GM13976 (cell line): ENCODE data around the gene PAK1.

Source experiments
- DNase-seq: peaks from one replicate; pipeline ENCODE4 v3.0.0; 2012; ENCODE audit warnings: low spot score
- CTCF ChIP-seq: IDR thresholded peaks from 2 replicates; pipeline ENCODE4 v1.5.1; 2012; ENCODE audit warnings: borderline replicate concordance, mild to moderate bottlenecking; ENCODE audit not compliant: insufficient read depth; ENCODE audit errors: extremely low read depth, missing control alignments, control extremely low read depth
- in situ Hi-C: fragments of 300-500 bp; cut with MboI; formaldehyde crosslinking; loops from one replicate; pipeline ENCODE4 v1.12.0; 2022; ENCODE audit warnings: low sequenced_read_pairs, mixed read lengths, inconsistent platforms; ENCODE audit not compliant: unreplicated experiment

PAK1 gene

GRCh38 chr11:77515483-77515882, 41.6 kb upstream of the PAK1 start:
- no peak for TF ChIP-seq CTCF
- no peak for DNase-seq
- in situ Hi-C loops, result no loop called here

GRCh38 chr11:77515063-77515462, 41.2 kb upstream of the PAK1 start:
- no peak for DNase-seq
- in situ Hi-C loops, result no loop called here
- TF ChIP-seq CTCF, result no peak

GRCh38 chr11:77512092-77512491, 38.2 kb upstream of the PAK1 start:
- in situ Hi-C loops, result no loop called here
- no peak for DNase-seq
- no peak for TF ChIP-seq CTCF

- in situ Hi-C loops, result no loop called here
- no peak for DNase-seq
- TF ChIP-seq CTCF, result no peak
Measured at GRCh38 chr11:77510851-77511250, 37.0 kb upstream of the PAK1 start.

GRCh38 chr11:77510095-77510494, 36.2 kb upstream of the PAK1 start:
- in situ Hi-C loops, result no loop called here
- no peak for DNase-seq
- TF ChIP-seq CTCF, result no peak

GRCh38 chr11:77508019-77508418, 34.1 kb upstream of the PAK1 start:
- no peak for DNase-seq
- in situ Hi-C loops, result no loop called here
- TF ChIP-seq CTCF, result no peak

- DNase-seq, result no peak
- in situ Hi-C loops, result no loop called here
- TF ChIP-seq CTCF, result no peak
Measured at GRCh38 chr11:77506857-77507256, 33.0 kb upstream of the PAK1 start.
